NCI-H1048 (cell line): ENCODE results near the gene MBLAC2.

Source experiments
- DNase-seq: peaks from one replicate; lab custom pipeline; 2025; lab: John Stamatoyannopoulos, UW

MBLAC2 gene

DNA sequence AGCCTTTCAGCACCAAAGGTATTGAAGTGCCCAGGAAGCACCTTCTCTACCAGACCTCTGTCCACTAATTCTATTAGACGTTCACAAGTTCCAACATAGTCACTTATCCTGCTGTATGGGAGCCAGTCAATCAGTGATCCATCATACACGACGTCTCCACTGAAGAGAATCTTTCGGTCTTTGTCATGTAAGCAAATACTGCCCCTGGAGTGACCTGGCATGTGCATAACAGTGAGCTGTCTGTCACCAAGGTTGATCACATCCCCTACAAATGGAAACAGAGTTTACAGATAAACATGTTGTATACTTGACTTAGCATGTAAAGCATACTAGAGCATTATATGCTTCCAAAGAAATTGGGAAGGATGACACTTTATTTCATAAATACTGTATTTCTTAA is 13.3 kb downstream of the MBLAC2 start:
- DNase-seq = no peak

GRCh38 chr5:90446961-90447360 is 27.6 kb downstream of the MBLAC2 start:
- DNase-seq = no peak

GRCh38 chr5:90440644-90441043 is 33.9 kb downstream of the MBLAC2 start:
- DNase-seq = no peak

- no peak for DNase-seq
Observed at GRCh38 chr5:90438100-90438499, 36.5 kb downstream of the MBLAC2 start.

DNA sequence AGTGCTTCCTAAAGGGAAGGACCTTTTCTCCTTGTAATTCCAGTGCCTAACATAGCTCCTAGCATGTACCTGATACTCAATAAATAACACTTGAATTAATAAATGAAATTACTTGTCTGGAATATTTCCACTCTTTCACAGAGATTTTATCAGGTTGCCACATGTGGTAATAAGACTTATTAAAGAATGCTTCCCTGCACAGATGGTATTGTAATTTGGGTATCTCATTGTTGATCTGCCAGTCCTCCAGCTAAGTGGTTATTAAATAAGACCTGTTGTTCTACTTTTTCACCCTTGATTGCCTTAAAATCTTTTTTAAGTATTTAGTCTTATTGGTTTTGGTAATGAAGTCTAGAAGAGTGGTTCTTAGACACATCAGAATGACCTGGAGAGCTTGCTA is 36.9 kb downstream of the MBLAC2 start:
- no peak for DNase-seq

- peak; percentile 24 for DNase-seq
Observed at GRCh38 chr5:90434116-90434714, 40.4 kb downstream of the MBLAC2 start.

GRCh38 chr5:90424245-90424644 is 50.3 kb downstream of the MBLAC2 start:
- no peak for DNase-seq

- DNase-seq = no peak
Observed at GRCh38 chr5:90421136-90421535, 53.4 kb downstream of the MBLAC2 start.

DNA sequence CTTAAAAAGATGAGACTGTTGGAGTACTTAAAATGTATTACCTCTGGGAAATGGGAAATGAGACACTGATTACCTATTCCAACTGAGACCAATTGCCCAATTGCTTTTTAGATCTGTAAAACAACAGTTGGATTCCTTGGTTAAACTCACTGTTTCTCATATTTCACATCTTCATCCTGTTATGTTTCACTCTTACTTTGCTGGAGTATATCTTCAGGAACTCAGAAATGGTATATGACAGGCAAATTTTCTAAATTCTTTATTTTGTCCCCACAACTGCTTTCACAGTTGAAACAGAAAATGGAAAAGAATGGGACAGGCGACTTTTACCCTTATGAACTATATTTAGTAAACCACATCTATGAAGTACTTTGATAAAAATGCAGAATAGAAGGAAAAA is 56.4 kb downstream of the MBLAC2 start:
- DNase-seq = no peak

GRCh38 chr5:90410178-90410762 is 64.3 kb downstream of the MBLAC2 start:
- DNase-seq = no peak

GRCh38 chr5:90409318-90410177 is 65.0 kb downstream of the MBLAC2 start, which contains the start of gene CETN3:
Gene CETN3 (minus strand): TSS chr5:90409756. CDS start chr5:90409661, 95 bp downstream.
- DNase-seq = peak; percentile 89

DNA sequence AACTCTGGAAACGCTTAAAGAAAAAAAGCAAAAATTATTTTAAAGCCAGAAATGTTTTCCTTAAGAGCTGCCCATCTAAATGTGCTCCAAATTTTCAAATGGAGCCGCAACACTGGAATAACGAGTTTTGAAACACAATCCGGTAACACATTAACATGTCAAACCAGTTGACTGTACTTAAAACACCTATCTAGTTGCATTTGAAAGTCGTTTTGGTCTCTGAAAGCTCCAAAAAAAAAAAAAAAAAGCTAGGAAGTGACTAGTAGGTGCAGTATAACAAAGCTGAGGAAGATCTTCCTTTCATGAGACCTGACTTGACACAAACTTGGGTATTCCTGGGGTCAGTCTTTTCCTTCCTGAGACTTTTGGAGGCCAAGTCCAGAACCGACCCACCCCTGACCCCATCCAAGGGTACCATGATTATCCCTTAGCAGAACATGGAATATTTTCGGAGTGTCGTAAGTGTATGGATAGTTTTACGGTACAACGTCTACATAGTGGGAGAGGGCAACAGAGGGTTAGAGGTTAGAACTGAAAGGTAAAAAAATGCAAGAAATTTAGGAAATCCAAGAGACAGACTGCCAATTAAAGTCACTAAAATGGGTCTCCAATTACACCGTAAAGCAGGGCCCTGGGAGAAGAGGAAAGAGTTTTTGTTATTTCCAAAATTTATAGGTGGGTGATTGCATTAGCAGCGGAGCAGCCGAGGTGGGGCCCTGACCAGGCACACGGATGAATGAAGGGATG is 65.8 kb downstream of the MBLAC2 start:
- no peak for DNase-seq
